GM10248 (cell line): ENCODE measurements around the gene RAD51B.

Experiments used
- CTCF ChIA-PET: fragments of 300-600 bp; sonication (Branson Sonifier 250); formaldehyde crosslinking; extraction: SDS; loops from one replicate; lab custom pipeline; 2021; ENCODE audit warnings: antibody characterized with exemption; lab: Yijun Ruan, JAX
- POLR2A ChIA-PET: fragments of 350-650 bp; sonication (Branson Sonifier 250); formaldehyde crosslinking; extraction: SDS; loops from one replicate; lab custom pipeline; 2020; ENCODE audit warnings: antibody characterized with exemption; lab: Yijun Ruan, JAX
- DNase-seq: peaks from one replicate; pipeline ENCODE4 v3.0.0; 2012; ENCODE audit errors: extremely low spot score
- CTCF ChIP-seq: IDR thresholded peaks from 2 replicates; pipeline ENCODE4 v1.5.1; 2012; ENCODE audit warnings: mild to moderate bottlenecking, low read depth; ENCODE audit errors: extremely low read depth, missing control alignments, control extremely low read depth

Gene RAD51B

GRCh38 chr14:68724914-68725313 lies 905.3 kb downstream of the RAD51B start:
- TF ChIP-seq CTCF = no peak
- ChIA-PET CTCF (interaction anchor here (1.1 to 1.5 kb wide), 2 partner anchors 9 to 60 kb away, joined by 3 read pairs; no protein-coding TSS in a partner anchor), POLR2A (interaction anchor here (0.7 kb wide), 1 partner anchor 68 kb away, joined by 4 read pairs; no protein-coding TSS in a partner anchor)
- DNase-seq = no peak

- DNase-seq = no peak
- CTCF ChIA-PET = interaction anchor here (2.5 kb wide), 1 partner anchor 9 kb away, joined by 8 read pairs; no protein-coding TSS in a partner anchor
- TF ChIP-seq CTCF = no peak
- POLR2A ChIA-PET = no interaction called here
Observed at GRCh38 chr14:68726093-68726695, 906.6 kb downstream of the RAD51B start.

- no peak for TF ChIP-seq CTCF
- no peak for DNase-seq
- CTCF ChIA-PET = interaction anchor here (1.0 to 6.3 kb wide), 5 partner anchors 7 to 55 kb away, joined by 3 to 35 read pairs (median 4); no protein-coding TSS in a partner anchor
- POLR2A ChIA-PET = no interaction called here
Observed at GRCh38 chr14:68727315-68728047, 907.9 kb downstream of the RAD51B start.

- no peak for DNase-seq
- ChIA-PET POLR2A (no interaction called here), CTCF (interaction anchor here (1.1 to 6.3 kb wide), 5 partner anchors 8 to 785 kb away, joined by 3 to 35 read pairs (median 3); no protein-coding TSS in a partner anchor)
- TF ChIP-seq CTCF = no peak
Observed at GRCh38 chr14:68728342-68729106, 908.9 kb downstream of the RAD51B start.

GRCh38 chr14:68729556-68729955 lies 910.0 kb downstream of the RAD51B start:
- ChIA-PET CTCF (interaction anchor here (1.0 to 6.3 kb wide), 4 partner anchors 9 to 786 kb away, joined by 3 to 35 read pairs (median 4); no protein-coding TSS in a partner anchor), POLR2A (no interaction called here)

More at GRCh38 chr14:68729556-68729955, 910.0 kb downstream of the RAD51B start:
- no peak for DNase-seq
- no peak for TF ChIP-seq CTCF
